PFSK-1 (cell line): ENCODE results near the gene TRIP6.

Source experiments
- POLR2AphosphoS5 ChIP-seq: IDR thresholded peaks from 2 replicates; pipeline ENCODE4 v1.6.1; 2012; ENCODE audit warnings: low read depth, mild to moderate bottlenecking, control low read depth, low read length, moderate library complexity
- REST ChIP-seq, 2 experiments: IDR thresholded peaks; 2 replicates each; pipeline versions ENCODE4 v1.6.1 to v1.8.0; 2011 to 2012; ENCODE audit warnings: low read depth in 2 of 2, low read length in 2 of 2, control low read depth in 1 of 2, inconsistent platforms in 1 of 2, mild to moderate bottlenecking in 1 of 2, moderate library complexity in 1 of 2; ENCODE audit not compliant: insufficient read depth in 1 of 2
- SIN3A ChIP-seq: IDR thresholded peaks from 2 replicates; pipeline ENCODE4 v1.6.1; 2012; ENCODE audit warnings: mild to moderate bottlenecking, low read length, moderate library complexity, borderline replicate concordance; ENCODE audit not compliant: insufficient read depth
- TAF1 ChIP-seq: IDR thresholded peaks from 2 replicates; pipeline ENCODE4 v1.6.1; 2012; ENCODE audit warnings: low read length, control low read depth, borderline replicate concordance; ENCODE audit not compliant: insufficient read depth

DNA sequence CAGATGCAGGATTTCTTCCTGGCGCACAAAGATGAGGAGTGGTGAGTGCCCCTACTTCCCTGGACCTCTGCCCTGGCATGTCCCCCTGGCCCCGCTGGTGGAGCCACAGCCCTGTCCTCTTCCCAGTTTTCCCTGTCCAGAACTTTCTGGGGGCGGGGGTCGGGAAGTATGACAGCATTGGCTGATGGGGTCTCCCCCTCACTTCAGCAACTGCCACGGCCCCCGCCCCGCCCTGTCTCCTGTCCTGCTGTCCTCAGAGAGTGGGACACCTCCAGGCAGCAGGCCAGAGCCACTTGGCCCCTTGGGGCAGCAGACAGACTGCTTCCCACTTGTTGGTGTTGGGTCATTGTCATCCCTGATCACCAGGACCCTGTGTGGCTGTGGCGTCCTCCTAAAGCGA lies 15.0 kb downstream of the TRIP6 start:
- no peak for TF ChIP-seq POLR2AphosphoS5
- no peak for TF ChIP-seq REST (IDR thresholded peaks at IDR 0.05; ENCODE audit: insufficient read depth in 1 of 2, low read depth in 2 of 2, low read length in 2 of 2)
- TF ChIP-seq TAF1 = no peak
- no peak for TF ChIP-seq SIN3A
